ENCODE data around the gene GPC6.

The GPC6 gene

GRCh38 chr13:94344126-94344818 is 1117.7 kb downstream of the GPC6 start:
- DNase-seq, result no peak

DNA sequence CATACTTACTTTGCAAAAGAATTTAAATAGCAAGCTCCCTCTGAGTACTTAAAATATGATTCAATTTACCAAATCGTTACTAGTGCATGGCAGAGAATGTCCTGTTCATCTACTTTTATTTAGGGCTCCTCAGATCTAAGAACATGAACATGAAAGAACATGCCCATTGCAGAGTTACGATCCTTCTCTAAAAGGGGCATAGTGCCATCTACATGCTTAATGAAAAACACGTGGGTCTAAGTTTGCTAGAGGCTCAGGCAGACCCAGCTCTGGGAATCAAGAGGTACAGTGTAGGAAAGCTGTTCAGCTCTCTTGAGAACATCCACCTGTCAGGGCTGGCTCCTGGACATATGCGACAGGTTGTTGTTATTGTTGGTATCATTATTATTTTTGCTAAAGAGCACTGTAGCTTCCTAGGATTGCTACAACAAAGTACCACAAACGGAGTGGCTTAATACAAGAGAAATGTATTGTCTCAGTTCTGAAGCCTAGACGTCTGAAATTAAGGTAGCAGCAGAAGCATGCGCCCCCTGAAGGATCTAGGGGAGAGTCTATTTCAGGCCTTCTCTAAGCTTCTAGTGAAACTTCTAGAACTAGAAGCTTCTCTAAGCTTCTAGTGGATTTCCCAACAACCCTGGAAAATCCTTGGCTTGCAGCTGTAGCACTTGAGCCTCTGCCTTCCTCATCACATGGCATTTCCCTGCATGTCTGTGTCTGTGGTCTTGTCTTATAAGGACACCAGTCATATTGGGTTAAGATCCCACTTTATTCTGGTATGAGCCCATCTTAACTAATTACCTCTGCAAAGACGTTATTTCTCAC is 1119.0 kb downstream of the GPC6 start:
- no peak for DNase-seq

GRCh38 chr13:94346261-94347019 is 1119.8 kb downstream of the GPC6 start:
- no peak for DNase-seq

DNA sequence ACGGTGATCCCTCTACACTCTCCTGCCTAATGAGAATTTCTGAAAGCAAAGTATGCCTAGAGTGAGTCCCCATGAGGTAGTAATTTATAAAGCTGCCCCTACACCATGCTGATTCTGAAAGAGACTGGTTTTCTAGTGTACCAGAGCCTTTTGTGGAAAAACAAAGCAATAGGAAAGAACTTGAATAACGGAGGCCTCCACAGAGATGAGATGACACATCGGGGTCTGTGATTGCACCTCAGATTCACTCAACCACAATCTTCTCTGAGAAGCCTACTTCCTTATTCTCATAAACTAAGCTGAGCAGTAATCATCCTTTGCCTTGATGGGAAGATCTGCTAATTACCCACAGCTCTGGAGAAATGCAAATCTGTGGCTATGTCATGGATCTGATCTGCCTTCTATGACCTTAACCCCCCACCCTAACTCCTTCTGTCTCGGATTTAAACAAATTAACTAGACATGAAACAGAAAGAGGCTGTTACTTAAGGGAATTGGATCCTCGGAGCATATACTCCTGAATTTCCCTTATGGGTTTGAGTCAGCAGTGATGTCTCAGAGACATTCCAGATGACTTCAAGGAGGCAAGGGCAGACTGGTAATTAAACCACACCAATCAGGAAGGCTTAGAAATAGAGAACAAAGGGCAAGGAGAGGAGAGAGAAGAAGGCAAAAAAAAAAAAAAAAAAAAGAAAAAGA is 1124.8 kb downstream of the GPC6 start:
- no peak for DNase-seq

DNA sequence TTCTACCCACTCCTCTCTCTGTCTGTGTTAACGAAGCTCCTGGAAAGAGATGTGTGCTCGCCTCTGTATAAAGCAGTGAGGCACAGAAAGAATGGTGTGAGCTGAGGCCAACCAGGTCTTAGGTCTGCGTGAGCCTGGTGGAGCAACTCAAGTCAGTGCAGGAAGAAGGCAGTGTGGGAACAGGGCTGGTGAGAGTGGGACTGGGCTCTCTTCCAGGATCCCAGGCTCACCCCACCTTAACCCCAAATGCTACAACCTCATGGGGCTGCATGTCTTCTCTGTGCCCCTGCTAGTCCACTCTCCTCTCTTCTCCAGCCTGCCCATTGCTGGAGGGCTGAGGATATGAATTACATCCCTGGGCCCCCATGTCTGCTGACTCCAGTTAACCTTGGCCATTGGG is 1125.5 kb downstream of the GPC6 start:
- no peak for DNase-seq

DNA sequence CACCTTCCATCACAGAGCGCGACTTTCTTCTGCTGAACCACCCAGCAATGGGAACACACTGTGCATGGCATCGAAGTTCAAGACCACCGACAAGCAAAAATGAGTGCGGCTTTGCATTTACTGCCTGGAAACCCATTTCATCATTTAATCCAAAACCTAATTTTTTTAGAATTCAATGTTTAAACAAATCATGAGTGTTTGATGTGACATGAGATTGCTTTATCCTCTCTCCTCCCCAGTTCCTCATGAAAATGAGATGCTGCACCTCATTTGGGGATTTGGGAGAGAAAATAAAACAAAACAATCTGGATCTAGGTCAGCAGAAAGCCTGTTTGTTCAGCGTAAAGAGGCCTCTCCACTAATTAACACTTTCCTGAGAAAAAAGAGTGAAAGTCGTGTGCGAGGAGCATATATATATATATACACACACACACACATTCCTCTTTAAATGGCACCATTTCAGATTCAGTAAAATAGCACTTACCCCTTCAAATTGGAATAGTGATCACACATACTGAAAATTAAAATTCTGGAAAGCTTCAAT is 1126.6 kb downstream of the GPC6 start:
- no peak for DNase-seq

DNA sequence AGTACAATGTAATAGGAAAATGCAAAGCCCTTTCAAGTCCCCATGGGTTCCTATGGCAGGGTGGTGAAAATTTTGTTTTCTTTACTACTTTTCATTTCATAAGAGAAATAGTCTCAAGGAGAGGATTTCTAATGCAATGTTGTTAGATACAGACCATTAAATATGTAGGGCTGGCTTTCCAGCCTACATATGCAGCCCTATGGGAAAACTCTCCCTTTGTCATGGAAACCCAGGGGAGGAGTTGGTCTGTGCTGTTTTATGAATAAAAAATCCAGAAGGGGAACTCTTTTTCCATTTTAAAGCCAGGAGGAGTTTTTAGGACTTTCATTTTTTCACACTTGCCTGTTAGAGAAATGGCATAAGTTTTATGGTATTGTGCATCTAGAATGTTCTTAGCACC is 1133.3 kb downstream of the GPC6 start:
- no peak for DNase-seq

DNA sequence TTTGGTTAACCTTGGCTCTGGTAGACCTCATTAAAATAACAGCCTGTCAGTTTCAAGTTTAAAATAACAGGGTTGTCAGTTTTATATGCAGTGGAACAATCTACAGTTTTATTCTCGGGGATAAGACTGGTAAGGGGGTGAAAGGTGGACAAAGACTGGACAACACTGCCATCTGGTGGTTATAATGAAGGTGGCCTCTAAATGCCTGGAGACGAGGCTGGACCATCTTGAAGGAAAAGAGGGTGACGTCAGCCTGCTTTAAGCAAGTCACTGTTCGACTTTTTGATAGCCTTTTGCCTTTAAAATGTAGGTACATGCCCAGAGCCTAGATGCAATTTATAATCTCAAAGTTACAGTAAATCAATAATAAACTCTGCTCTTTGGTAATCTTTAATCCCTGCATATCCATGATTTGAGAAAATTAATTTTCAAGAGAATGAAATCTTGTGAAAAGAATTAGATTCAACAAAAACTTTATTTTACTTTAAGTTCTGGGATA is 1135.9 kb downstream of the GPC6 start:
- peak in 2 of 4 experiments; percentile 1 to 3 for DNase-seq

DNA sequence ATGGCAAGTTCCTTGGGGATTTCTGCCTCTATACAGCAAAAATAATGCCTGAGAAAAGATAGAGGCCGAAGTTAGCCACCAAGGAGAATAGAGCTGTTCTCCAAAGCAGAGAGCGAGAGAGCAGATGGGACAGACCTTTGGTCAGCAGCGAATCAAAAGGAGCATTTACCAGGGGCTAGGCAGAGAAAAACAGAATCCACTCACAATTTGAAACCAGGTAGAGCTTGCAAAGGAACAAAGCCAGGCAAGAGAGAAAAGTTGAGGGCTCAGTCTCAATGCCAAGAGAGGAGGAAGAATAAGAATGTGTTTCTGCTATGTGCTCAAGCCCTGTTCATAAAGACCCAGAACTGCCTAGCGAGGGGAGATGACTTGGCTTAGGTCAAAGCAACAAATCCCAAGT is 1140.1 kb downstream of the GPC6 start:
- DNase-seq, result no peak

- no peak for DNase-seq
These were observed 1143.4 kb downstream of the GPC6 start for GRCh38 chr13:94369972-94370436.

DNA sequence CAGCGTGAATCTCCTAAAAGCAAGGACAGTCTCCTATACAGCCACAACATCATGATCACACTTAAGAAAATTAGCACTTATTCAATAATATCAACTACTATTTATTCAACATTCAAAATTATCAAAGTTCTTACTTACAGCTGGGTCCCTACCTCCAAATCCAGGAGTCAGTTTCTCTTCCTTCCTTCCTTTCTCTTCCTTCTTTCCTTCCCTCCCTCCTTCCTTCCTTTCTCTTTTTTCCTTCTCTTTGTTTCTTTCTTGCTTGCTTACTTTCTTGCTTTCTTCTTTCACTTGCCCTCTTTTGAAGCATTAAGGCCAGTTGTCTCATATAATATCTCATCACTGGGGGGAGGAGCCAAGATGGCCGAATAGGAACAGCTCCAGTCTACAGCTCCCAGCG is 1145.2 kb downstream of the GPC6 start:
- no peak for DNase-seq

DNA sequence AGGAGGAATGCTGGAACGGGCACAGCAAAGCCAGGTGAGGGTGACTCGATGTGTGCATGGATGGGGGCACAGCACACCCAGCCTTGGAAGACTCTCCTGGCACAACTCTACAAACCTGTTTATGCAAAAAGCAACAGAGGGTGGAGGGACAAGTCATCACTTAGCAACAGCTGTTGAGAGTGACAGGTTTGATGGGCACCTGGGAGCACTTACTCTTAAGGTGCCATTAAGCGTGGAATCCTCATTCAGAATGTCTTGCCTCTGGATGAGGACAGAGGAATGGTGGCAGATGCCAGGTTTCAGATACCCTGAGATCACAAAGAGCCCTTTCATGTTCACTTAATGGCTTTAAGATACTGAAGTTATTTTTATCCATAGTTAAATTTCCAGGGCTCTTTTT is 1155.9 kb downstream of the GPC6 start:
- DNase-seq, result no peak

DNA sequence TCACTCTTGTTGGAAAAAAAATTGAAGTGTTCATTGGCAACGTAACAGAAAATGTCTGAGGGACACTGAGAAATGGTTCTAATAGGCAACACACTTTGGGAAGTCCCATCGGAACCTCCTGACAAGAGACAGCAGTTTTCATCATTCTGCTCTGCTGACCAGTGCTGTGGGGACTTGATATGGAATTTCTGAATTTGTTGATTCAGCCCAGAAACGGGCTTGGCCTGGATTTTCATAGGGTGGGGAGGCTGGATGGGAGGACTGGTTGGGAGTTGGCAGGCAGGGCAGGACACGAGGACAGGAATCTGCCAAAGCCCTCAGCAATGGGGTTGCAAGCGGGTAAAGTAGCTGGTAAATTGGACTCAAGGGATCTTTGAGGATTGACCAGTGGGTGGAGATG is 1156.4 kb downstream of the GPC6 start:
- no peak for DNase-seq

DNA sequence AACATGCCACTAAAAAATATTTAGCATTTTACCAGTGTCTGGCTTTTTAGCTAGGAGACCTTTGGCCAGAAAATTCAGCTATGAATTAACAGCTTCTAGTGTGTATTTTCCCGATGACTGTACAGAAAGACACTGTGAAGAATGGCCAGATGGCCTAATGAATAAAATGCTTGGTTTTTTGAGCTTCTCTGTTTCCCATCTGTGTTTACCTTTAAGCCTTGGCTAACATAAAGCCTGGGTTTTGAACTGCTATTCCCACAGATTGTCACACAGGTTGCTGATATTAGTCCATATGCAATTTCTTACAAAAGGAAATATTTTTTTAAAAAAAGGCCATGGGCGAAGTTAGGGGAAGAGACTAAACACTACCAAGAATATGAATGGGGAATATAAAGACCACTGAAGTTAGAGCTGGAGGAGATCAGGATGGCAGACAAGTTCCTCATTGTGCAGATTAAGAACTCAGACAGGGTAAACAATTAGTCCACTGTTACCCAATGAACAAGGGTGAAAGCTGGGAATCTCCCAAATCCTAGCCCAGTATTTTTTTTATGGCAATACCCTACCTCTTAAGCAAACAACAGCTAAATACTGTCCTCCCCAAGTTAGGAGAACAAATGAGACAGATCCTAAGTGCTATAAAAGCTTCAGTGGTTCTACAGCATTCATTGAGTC is 1157.8 kb downstream of the GPC6 start:
- no peak for DNase-seq

- no peak for DNase-seq
These were observed 1160.4 kb downstream of the GPC6 start for GRCh38 chr13:94387047-94387446.

- DNase-seq, result no peak
These were observed 1163.2 kb downstream of the GPC6 start for GRCh38 chr13:94389604-94390351.

DNA sequence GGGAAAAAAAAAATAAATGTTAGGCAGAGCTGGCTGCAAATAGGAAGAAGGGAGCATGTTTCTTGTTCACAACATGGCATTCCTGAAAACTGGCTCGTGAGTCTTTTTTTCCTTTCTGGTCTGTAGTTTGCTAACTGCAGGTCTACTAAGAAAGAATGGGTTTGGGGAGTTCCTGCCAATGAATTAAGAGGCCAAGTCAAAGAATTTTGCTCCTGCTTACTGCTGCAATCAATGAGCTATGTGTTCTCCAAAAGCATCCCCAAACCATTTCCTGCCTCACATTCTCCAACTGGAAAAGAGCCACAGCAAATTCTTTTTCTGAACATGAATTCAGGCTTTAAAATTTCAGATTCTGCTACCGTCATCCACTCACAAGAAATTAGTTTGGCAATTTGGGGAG is 1164.3 kb downstream of the GPC6 start:
- DNase-seq, result no peak

GRCh38 chr13:94394723-94395122 is 1168.1 kb downstream of the GPC6 start:
- DNase-seq, result no peak

DNA sequence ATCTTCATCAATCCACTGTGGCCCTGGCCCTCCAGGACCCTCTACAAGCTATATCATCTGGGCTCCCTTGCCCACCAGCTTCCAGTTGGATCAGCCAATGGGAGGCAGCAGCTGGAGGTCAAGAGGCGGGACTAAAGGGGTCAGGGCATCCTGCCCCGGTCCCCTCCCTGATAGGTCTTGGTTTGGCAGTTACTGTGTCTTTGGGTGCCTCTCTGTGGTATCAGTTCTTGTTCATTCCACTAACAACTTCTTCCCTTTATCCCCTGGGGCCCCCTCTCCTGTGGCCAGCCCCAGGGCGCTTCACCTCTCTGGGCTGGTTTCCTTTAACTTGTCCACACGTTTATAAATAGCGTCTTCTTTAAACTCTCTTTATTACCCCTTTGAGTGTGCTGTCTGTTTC is 1169.3 kb downstream of the GPC6 start:
- DNase-seq, result no peak

DNA sequence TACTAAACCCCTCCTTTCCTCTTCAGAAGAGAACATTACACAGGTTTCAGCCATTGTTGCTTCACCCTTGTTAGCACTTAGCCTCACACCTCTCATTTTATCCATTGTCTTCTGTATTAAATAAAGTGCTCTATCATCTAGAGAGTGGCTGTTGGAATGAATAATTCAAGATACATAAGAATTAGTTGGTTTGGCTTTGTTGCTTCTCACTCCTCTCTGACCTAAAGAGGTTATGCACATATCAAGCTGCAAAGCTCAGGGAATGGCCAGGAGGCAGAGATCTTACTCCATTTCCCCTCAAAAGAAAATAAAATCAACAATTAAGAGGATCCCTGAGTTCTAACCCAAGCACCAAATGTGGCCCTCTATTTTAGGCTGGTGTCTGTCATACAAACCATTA is 1173.2 kb downstream of the GPC6 start:
- no peak for DNase-seq

GRCh38 chr13:94400874-94401273 is 1174.3 kb downstream of the GPC6 start:
- DNase-seq, result no peak

All from activated naive CD4-positive, alpha-beta T cell (primary cell).